Measurements from ENCODE around the gene CYSLTR2.

- TF ChIP-seq CTCF (IDR thresholded peaks at IDR 0.05; ENCODE audit: control extremely low read depth in 1 of 3, insufficient read depth in 1 of 3, low read depth in 1 of 3, low read length in 3 of 3) (no peak), CBX5 (IDR thresholded peaks at IDR 0.05; ENCODE audit: low read depth, low read length) (no peak), PHF8 (conservative IDR thresholded peaks at IDR 0.05; ENCODE audit: low read depth, low read length) (no peak), CREB1 (IDR thresholded peaks at IDR 0.05) (no peak), TCF12 (IDR thresholded peaks at IDR 0.05; ENCODE audit: low read depth, low read length) (no peak)
Measured at GRCh38 chr13:48675247-48675646, 21.5 kb downstream of the CYSLTR2 start.
